Lower leg skin (tissue), 4 donors: ENCODE measurements around the gene XYLT1. TPM values are rescaled to one million over a fixed set of nuclear protein-coding genes. Genes with fewer than 3 reads are reported as not detected.

ENCODE experiments used
- DNase-seq, 2 donors: peaks; one replicate each; pipeline ENCODE4 v3.0.0-alpha.2; 2019; ENCODE audit warnings: low spot score in 2 of 2
- H3K4me3 ChIP-seq: fragments of 200-600 bp; sonication (generic); 2 replicates; pipeline ENCODE4 v1.5.1; 2017; ENCODE audit warnings: mild to moderate bottlenecking, low read depth; ENCODE audit not compliant: poor library complexity, severe bottlenecking
- POLR2A ChIP-seq, 2 donors: fragments of 450-650 bp; IDR thresholded peaks; one replicate each; pipeline ENCODE4 v1.6.1; 2016 to 2017; ENCODE audit warnings: antibody characterized with exemption in 2 of 2, mild to moderate bottlenecking in 1 of 2, moderate library complexity in 1 of 2
- WGBS, 2 donors: methylation state at CpG; one replicate each; pipeline ENCODE4 v1.1.5; 2018; 5-methylcytosine and 5-hydroxymethylcytosine counted together
- intact Hi-C: fragments of 100-400 bp; cut with DNase I; formaldehyde crosslinking; loops from one replicate; pipeline ENCODE4 v1.15.0; 2023; ENCODE audit warnings: low total_unique reads
- total RNA-seq, 4 donors: library from RNA; depleted of rRNA; stranded (reverse); fragments of >200 nt; gene quantifications; one replicate each; pipeline ENCODE4 v1.1.0, GENCODE V29; 2016
- TF ChIP-seq, protein P1 (sequence below), 3 donors: fragments of 450-650 bp; IDR thresholded peaks; one replicate each; pipeline ENCODE4 v1.5.1; 2016; ENCODE audit warnings: antibody characterized with exemption in 3 of 3, mild to moderate bottlenecking in 3 of 3, moderate library complexity in 2 of 3

Gene XYLT1
- total RNA-seq, 4 donors from 2014 or later = 17.2 to 20.3 (median 19.7) TPM

DNA sequence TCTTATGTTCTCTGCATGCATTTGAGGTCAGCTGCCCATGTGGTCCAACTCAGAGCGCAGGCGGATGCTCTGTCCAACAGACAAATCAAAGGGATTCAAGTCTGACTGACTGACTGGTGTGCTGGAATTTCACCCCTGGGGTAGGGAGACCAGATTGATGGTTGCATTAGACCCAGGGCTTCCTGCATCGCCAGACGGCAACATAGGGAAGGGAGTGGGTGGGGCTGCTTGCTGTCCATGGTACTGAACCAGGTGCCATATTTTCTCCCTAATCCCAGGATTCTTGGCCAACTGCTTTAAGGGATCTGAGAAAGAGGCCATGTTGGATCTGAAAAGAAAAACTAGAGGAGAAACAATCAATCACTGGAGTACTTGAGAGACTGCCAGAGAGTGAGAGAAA, 332.0 kb downstream of the XYLT1 start:
- intact Hi-C loops = no loop called here
- DNase-seq = no peak
- TF ChIP-seq, protein P1, sequence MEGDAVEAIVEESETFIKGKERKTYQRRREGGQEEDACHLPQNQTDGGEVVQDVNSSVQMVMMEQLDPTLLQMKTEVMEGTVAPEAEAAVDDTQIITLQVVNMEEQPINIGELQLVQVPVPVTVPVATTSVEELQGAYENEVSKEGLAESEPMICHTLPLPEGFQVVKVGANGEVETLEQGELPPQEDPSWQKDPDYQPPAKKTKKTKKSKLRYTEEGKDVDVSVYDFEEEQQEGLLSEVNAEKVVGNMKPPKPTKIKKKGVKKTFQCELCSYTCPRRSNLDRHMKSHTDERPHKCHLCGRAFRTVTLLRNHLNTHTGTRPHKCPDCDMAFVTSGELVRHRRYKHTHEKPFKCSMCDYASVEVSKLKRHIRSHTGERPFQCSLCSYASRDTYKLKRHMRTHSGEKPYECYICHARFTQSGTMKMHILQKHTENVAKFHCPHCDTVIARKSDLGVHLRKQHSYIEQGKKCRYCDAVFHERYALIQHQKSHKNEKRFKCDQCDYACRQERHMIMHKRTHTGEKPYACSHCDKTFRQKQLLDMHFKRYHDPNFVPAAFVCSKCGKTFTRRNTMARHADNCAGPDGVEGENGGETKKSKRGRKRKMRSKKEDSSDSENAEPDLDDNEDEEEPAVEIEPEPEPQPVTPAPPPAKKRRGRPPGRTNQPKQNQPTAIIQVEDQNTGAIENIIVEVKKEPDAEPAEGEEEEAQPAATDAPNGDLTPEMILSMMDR (IDR thresholded peaks at IDR 0.05) = no peak
- no peak for TF ChIP-seq POLR2A (IDR thresholded peaks at IDR 0.05)
- 73 to 79% methylated on average over 4 of the region's 4 CpGs for WGBS, 2 donors
- no peak overlapping the region for H3K4me3 ChIP-seq

DNA sequence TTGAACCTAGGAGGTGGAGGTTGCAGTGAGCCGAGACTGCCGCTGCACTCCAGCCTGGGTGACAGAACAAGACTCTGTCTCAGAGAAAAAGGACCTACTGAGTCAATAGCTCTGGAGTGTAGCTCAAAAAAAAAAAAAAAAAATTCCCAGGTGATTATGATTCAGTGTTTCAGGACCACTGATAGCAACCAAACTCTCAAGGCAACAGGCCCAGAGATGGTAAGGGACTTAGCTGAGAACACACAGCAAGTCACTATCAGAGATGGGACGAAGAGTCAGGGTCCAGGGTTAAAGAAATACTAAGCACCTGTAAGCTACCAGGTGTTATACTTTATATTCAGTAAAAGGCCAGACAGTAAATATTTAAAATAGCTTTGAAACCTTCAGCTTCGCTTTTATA, 335.3 kb downstream of the XYLT1 start:
- 86 to 87% methylated on average over 4 of the region's 4 CpGs for WGBS, 2 donors
- intact Hi-C loops = no loop called here
- DNase-seq = no peak

DNA sequence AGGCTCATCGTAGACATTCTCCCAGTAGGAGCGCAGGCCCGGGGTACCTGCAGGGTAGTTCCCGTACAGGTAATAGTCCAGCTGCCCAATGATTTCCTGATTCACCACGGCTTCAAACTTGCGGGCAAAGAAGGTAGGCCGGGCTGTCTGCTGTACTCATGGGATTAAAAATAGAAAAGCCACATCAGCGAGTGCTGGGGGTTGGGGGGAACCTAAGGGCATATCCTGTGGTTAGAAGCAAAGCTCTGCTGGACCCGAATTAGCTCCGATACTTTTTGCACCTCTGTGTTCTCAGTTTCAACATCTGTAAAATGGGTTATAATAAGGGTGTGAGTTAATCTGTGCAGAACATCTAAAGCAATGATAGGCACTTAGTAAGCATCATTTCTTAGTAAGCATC, 336.2 kb downstream of the XYLT1 start:
- TF ChIP-seq, protein P1 (IDR thresholded peaks at IDR 0.05) = no peak
- TF ChIP-seq POLR2A (IDR thresholded peaks at IDR 0.05) = no peak
- DNase-seq = no peak
- intact Hi-C loops = no loop called here
- WGBS, 2 donors = 93 to 94% methylated on average over 10 of the region's 10 CpGs
- no peak overlapping the region for H3K4me3 ChIP-seq

More for the DNA sequence above, 335.3 kb downstream of the XYLT1 start:
- H3K4me3 ChIP-seq = no peak overlapping the region
- TF ChIP-seq, protein P1 (IDR thresholded peaks at IDR 0.05) = no peak
- no peak for TF ChIP-seq POLR2A (IDR thresholded peaks at IDR 0.05)

DNA sequence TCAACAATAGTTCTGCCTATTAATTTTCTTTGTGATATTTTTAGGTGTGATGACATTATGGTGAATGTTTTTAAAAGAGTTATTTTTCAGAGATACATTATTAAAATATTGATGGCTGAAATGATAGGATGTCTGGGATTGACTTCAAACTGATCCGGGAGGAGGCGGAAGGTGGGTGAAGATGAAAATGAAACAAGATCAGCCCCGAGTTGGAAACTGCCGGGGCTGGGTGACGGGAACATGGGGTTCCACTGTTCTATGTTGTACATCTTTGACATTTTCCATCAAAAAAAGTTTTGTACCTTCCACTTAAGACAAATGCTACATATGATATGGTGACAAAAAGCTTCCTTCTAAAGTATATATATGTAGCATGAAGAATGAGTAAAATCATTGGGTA, 336.9 kb downstream of the XYLT1 start:
- TF ChIP-seq, protein P1 (IDR thresholded peaks at IDR 0.05) = no peak
- no peak for TF ChIP-seq POLR2A (IDR thresholded peaks at IDR 0.05)
- DNase-seq = no peak
- intact Hi-C loops = no loop called here
- WGBS, 2 donors = 94 to 96% methylated on average over 5 of the region's 5 CpGs
- H3K4me3 ChIP-seq = no peak overlapping the region

DNA sequence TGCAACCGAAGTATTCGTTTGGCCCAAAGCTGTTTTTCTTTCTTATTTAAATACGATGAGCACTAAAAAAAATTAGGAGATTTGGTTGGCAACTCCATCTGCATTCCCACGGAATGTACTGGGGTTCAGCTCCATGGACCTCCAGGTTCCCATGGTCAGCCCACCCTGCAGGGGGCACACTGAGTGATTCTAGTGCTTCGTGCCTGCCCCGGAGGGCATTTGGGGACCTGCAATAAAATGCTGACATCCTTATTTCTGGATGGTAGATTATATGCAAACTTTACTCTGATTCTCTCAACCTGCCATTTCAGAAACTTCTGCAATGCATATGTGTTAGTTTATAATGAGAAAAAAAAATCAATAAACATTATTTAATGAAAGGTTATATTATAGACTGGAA, 339.4 kb downstream of the XYLT1 start:
- intact Hi-C loops = no loop called here
- WGBS, 2 donors = 81 to 86% methylated on average over 6 of the region's 6 CpGs
- TF ChIP-seq, protein P1 (IDR thresholded peaks at IDR 0.05) = no peak
- TF ChIP-seq POLR2A (IDR thresholded peaks at IDR 0.05) = no peak

DNA sequence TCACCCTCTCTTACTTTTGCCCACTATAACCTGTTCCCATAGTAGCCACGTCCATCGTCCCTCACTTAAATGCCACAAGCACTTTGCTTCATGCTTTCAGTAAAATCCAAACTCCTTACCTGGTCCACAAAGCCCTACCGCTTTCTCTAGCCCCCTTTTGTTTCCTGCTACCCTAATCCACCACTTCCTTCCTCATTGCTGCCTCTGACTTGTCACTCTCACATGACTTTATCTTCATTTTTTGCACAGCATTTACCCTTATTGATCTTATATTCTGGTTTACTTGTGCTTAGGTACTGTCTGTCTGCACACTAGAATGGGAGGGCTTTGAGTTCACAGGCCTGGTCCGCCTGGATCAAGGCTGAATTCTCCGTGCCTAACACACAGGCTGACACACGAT, 340.0 kb downstream of the XYLT1 start:
- intact Hi-C loops = no loop called here
- 88 to 92% methylated on average over 6 of the region's 6 CpGs for WGBS, 2 donors
- no peak overlapping the region for H3K4me3 ChIP-seq
- DNase-seq = no peak
- TF ChIP-seq, protein P1 (IDR thresholded peaks at IDR 0.05) = no peak
- no peak for TF ChIP-seq POLR2A (IDR thresholded peaks at IDR 0.05)

More for the DNA sequence above, 339.4 kb downstream of the XYLT1 start:
- no peak for DNase-seq
- no peak overlapping the region for H3K4me3 ChIP-seq
